Fibroblast of lung (primary cell): ENCODE results near the gene PARP14. TPM values are rescaled to one million over a fixed set of nuclear protein-coding genes. Genes with fewer than 3 reads are reported as not detected.

Source experiments
- DNase-seq, 2 donors: peaks; one replicate each; pipeline versions ENCODE4 v3.0.0 to v3.0.0-alpha.2; 2010; ENCODE audit warnings: low read depth in 2 of 2
- H2AFZ ChIP-seq: 2 replicates; pipeline ENCODE4 v1.5.1; 2012; ENCODE audit warnings: low read length, control low read depth, inconsistent platforms
- H3K27ac ChIP-seq: 2 replicates; pipeline ENCODE4 v1.5.1; 2011; ENCODE audit warnings: low read length, control low read depth; ENCODE audit not compliant: insufficient read depth
- H3K27me3 ChIP-seq: 2 replicates; pipeline ENCODE4 v1.5.1; 2011; ENCODE audit warnings: mild to moderate bottlenecking, low read length; ENCODE audit not compliant: control insufficient read depth, insufficient read depth
- H3K36me3 ChIP-seq: 2 replicates; pipeline ENCODE4 v1.5.1; 2011; ENCODE audit warnings: low read length; ENCODE audit not compliant: control insufficient read depth, insufficient read depth
- H3K4me1 ChIP-seq: 2 replicates; pipeline ENCODE4 v1.5.1; 2011; ENCODE audit warnings: low read length; ENCODE audit not compliant: control insufficient read depth, insufficient read depth; ENCODE audit errors: extremely low read depth
- H3K4me2 ChIP-seq: 2 replicates; pipeline ENCODE4 v1.5.1; 2011; ENCODE audit warnings: low read length, control low read depth; ENCODE audit not compliant: insufficient read depth; ENCODE audit errors: extremely low read depth
- H3K4me3 ChIP-seq, 4 experiments: fragments of 200-600 bp in 1 of 4; sonication (generic) in 1 of 4; replicated peaks in 1 of 4; 2 replicates each; pipeline ENCODE4 v1.5.1; 2011 to 2016; ENCODE audit warnings: low read length in 4 of 4, low read depth in 3 of 4, mild to moderate bottlenecking in 3 of 4, control low read depth in 2 of 4, inconsistent platforms in 1 of 4, mixed read lengths in 1 of 4; ENCODE audit not compliant: insufficient read depth in 1 of 4; ENCODE audit errors: control extremely low read depth in 1 of 4
- H3K79me2 ChIP-seq: 2 replicates; pipeline ENCODE4 v1.5.1; 2012; ENCODE audit warnings: mild to moderate bottlenecking, low read length, inconsistent platforms; ENCODE audit not compliant: control insufficient read depth, insufficient read depth
- H3K9ac ChIP-seq: 2 replicates; pipeline ENCODE4 v1.5.1; 2011; ENCODE audit warnings: mild to moderate bottlenecking, low read length, control low read depth; ENCODE audit not compliant: insufficient read depth
- H3K9me3 ChIP-seq: 2 replicates; pipeline ENCODE4 v1.5.1; 2012; ENCODE audit warnings: low read depth, low read length; ENCODE audit not compliant: control insufficient read depth, insufficient read depth
- H4K20me1 ChIP-seq: 2 replicates; pipeline ENCODE4 v1.5.1; 2011; ENCODE audit warnings: low read length; ENCODE audit not compliant: control insufficient read depth, insufficient read depth; ENCODE audit errors: extremely low read depth
- CTCF ChIP-seq, 2 donors: IDR thresholded peaks in 1 of 2; conservative IDR thresholded peaks in 1 of 2; 1 replicate in 1 of 2; 2 replicates in 1 of 2; pipeline ENCODE4 v1.5.1; 2011 to 2012; ENCODE audit warnings: low read length in 2 of 2, control low read depth in 1 of 2, inconsistent platforms in 1 of 2, low read depth in 1 of 2, mild to moderate bottlenecking in 1 of 2
- EZH2 ChIP-seq: IDR thresholded peaks from 2 replicates; pipeline ENCODE4 v1.5.1; 2012; ENCODE audit warnings: low read length, control low read depth, mild to moderate bottlenecking; ENCODE audit errors: missing control alignments
- polyA plus RNA-seq, 2 donors: library from polyadenylated mRNA; depleted of rRNA in 1 of 2; stranded (reverse) in 1 of 2; unstranded in 1 of 2; fragments of >200 nt; gene quantifications; 2 replicates each; pipeline ENCODE4 v1.2.1, GENCODE V29; 2011 to 2012; ENCODE audit warnings: missing spikeins in 1 of 2
- total RNA-seq: library from RNA; depleted of rRNA; stranded (reverse); fragments of >200 nt; gene quantifications from 2 replicates; pipeline ENCODE4 v1.2.1, GENCODE V29; 2014

The PARP14 gene
- total and polyA plus RNA-seq, 2 donors (not counting 1 experiment from before 2014, with no cell fraction given) = 35.6 to 78.3 TPM

- no peaks in the 10 kb centered on the region for H3K9me3 ChIP-seq
- TF ChIP-seq CTCF (conservative IDR thresholded peaks at IDR 0.05 in 1 of 2, IDR thresholded peaks at IDR 0.05 in 1 of 2; ENCODE audit: low read depth in 1 of 2, low read length in 2 of 2) (no peak), EZH2 (no peak)
- H3K4me2 ChIP-seq = no peak overlapping the region
- no peak overlapping the region for H3K4me3 ChIP-seq
- H3K36me3 ChIP-seq = no peaks in the 10 kb centered on the region
- H3K27me3 ChIP-seq = no peaks in the 10 kb centered on the region
- H3K27ac ChIP-seq = no peak overlapping the region
- no peaks in the 10 kb centered on the region for H3K79me2 ChIP-seq
- no peaks in the 10 kb centered on the region for H4K20me1 ChIP-seq
- no peak overlapping the region for H2AFZ ChIP-seq
- DNase-seq = no peak
- H3K9ac ChIP-seq = no peak overlapping the region
- no peaks in the 10 kb centered on the region for H3K4me1 ChIP-seq
Measured at GRCh38 chr3:122660297-122660974, 20.2 kb upstream of the PARP14 start.

DNA sequence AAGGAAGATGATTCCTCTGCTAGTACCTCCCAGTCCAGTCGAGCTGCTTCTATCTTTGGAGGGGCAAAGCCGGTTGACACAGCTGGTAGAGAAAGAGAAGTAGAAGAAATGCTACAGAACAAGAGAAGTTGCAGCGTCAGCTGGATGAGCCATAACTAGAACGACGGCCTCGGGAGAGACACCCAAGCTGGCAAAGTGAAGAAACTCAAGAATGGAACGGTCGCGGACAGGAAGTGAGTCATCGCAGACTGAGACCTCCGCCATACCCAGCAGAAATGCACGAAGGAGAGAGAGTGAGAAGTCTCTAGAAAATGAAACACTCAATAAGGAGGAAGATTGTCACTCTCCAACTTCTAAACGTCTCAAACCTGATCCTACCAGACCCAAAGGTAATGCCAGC is 19.0 kb upstream of the PARP14 start:
- no peaks in the 10 kb centered on the region for H3K79me2 ChIP-seq

GRCh38 chr3:122662505-122662904 is 18.1 kb upstream of the PARP14 start:
- Histone ChIP-seq H3K27ac (no peak overlapping the region), H3K36me3 (no peaks in the 10 kb centered on the region), H3K79me2 (no peaks in the 10 kb centered on the region), H3K4me2 (no peak overlapping the region), H3K9me3 (no peaks in the 10 kb centered on the region), H3K9ac (no peak overlapping the region), H4K20me1 (no peaks in the 10 kb centered on the region), H3K4me3 (no peak overlapping the region), H2AFZ (no peak overlapping the region), H3K27me3 (no peaks in the 10 kb centered on the region), H3K4me1 (no peaks in the 10 kb centered on the region)
- no peak for TF ChIP-seq CTCF (conservative IDR thresholded peaks at IDR 0.05 in 1 of 2, IDR thresholded peaks at IDR 0.05 in 1 of 2; ENCODE audit: low read depth in 1 of 2, low read length in 2 of 2)
- DNase-seq = no peak

More for the DNA sequence above, 19.0 kb upstream of the PARP14 start:
- Histone ChIP-seq H3K4me1 (no peaks in the 10 kb centered on the region), H3K9me3 (no peaks in the 10 kb centered on the region), H3K36me3 (no peaks in the 10 kb centered on the region), H3K27me3 (no peaks in the 10 kb centered on the region), H3K9ac (no peak overlapping the region), H3K27ac (no peak overlapping the region), H3K4me3 (no peak overlapping the region), H2AFZ (no peak overlapping the region), H4K20me1 (no peaks in the 10 kb centered on the region), H3K4me2 (no peak overlapping the region)
- TF ChIP-seq EZH2 (no peak), CTCF (conservative IDR thresholded peaks at IDR 0.05 in 1 of 2, IDR thresholded peaks at IDR 0.05 in 1 of 2; ENCODE audit: low read depth in 1 of 2, low read length in 2 of 2) (no peak)
- DNase-seq = no peak
